Measurements from ENCODE around the gene CD44.

CD44 gene

GRCh38 chr11:35179466-35180135 is 40.6 kb downstream of the CD44 start:
- DNase-seq: no peak

GRCh38 chr11:35180317-35181233 is 41.6 kb downstream of the CD44 start:
- no peak for DNase-seq

- DNase-seq: no peak
Observed at GRCh38 chr11:35182317-35182939, 43.5 kb downstream of the CD44 start.

- peak in 1 of 2 experiments; percentile 44 for DNase-seq
Observed at GRCh38 chr11:35183326-35183925, 44.5 kb downstream of the CD44 start.

GRCh38 chr11:35185696-35186095 is 46.7 kb downstream of the CD44 start:
- DNase-seq: no peak

- DNase-seq: no peak
Observed at GRCh38 chr11:35187996-35188395, 49.0 kb downstream of the CD44 start.

GRCh38 chr11:35190804-35191348 is 51.9 kb downstream of the CD44 start:
- no peak for DNase-seq

GRCh38 chr11:35192347-35192746 is 53.4 kb downstream of the CD44 start:
- no peak for DNase-seq

GRCh38 chr11:35193767-35194166 is 54.8 kb downstream of the CD44 start:
- DNase-seq: no peak

GRCh38 chr11:35197292-35197691 is 58.3 kb downstream of the CD44 start:
- no peak for DNase-seq

GRCh38 chr11:35200811-35201341 is 61.9 kb downstream of the CD44 start:
- no peak for DNase-seq

GRCh38 chr11:35204614-35205013 is 65.6 kb downstream of the CD44 start:
- DNase-seq: no peak

GRCh38 chr11:35206616-35207015 is 67.6 kb downstream of the CD44 start:
- no peak for DNase-seq

- DNase-seq: no peak
Observed at GRCh38 chr11:35207471-35208403, 68.8 kb downstream of the CD44 start.

- no peak for DNase-seq
Observed at GRCh38 chr11:35208795-35209194, 69.8 kb downstream of the CD44 start.

- no peak for DNase-seq
Observed at GRCh38 chr11:35210876-35211546, 72.0 kb downstream of the CD44 start.

GRCh38 chr11:35211952-35212351 is 73.0 kb downstream of the CD44 start:
- DNase-seq: no peak

- DNase-seq: no peak
Observed at GRCh38 chr11:35214226-35214770, 75.3 kb downstream of the CD44 start.

GRCh38 chr11:35214792-35215193 is 75.8 kb downstream of the CD44 start:
- DNase-seq: no peak

- DNase-seq: no peak
Observed at GRCh38 chr11:35215945-35216344, 77.0 kb downstream of the CD44 start.

Measured in NCI-H524 (cell line).